Measurements from ENCODE around the gene EIF1. TPM values are rescaled to one million over a fixed set of nuclear protein-coding genes. Genes with fewer than 3 reads are reported as not detected.

The EIF1 gene
- total RNA-seq, 1 donor from 2014 or later: 843 TPM

GRCh38 chr17:41656249-41657023 is 32.2 kb upstream of the EIF1 start:
- ATAC-seq (ENCODE audit: low read depth): no peak
- H3K27ac Mint-ChIP-seq: no peak overlapping the region
- H3K4me3 Mint-ChIP-seq: no peak overlapping the region
- POLR2A ChIA-PET: interaction anchor here (0.6 kb wide), 1 partner anchor 8 kb away, joined by 8 read pairs; no protein-coding TSS in a partner anchor
- H3K4me1 Mint-ChIP-seq: no peaks in the 10 kb centered on the region
- peaks cover 3% of the 10 kb centered on the region for H3K27me3 Mint-ChIP-seq
- CTCF ChIA-PET: no interaction called here
- TF ChIP-seq, protein P1, sequence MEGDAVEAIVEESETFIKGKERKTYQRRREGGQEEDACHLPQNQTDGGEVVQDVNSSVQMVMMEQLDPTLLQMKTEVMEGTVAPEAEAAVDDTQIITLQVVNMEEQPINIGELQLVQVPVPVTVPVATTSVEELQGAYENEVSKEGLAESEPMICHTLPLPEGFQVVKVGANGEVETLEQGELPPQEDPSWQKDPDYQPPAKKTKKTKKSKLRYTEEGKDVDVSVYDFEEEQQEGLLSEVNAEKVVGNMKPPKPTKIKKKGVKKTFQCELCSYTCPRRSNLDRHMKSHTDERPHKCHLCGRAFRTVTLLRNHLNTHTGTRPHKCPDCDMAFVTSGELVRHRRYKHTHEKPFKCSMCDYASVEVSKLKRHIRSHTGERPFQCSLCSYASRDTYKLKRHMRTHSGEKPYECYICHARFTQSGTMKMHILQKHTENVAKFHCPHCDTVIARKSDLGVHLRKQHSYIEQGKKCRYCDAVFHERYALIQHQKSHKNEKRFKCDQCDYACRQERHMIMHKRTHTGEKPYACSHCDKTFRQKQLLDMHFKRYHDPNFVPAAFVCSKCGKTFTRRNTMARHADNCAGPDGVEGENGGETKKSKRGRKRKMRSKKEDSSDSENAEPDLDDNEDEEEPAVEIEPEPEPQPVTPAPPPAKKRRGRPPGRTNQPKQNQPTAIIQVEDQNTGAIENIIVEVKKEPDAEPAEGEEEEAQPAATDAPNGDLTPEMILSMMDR (IDR thresholded peaks at IDR 0.05): no peak
- DNase-seq: no peak
- no peaks in the 10 kb centered on the region for H3K9me3 Mint-ChIP-seq
- no peaks in the 10 kb centered on the region for H3K36me3 Mint-ChIP-seq (ENCODE audit: low read depth)
- intact Hi-C loops (cut with micrococcal nuclease): no loop called here

DNA sequence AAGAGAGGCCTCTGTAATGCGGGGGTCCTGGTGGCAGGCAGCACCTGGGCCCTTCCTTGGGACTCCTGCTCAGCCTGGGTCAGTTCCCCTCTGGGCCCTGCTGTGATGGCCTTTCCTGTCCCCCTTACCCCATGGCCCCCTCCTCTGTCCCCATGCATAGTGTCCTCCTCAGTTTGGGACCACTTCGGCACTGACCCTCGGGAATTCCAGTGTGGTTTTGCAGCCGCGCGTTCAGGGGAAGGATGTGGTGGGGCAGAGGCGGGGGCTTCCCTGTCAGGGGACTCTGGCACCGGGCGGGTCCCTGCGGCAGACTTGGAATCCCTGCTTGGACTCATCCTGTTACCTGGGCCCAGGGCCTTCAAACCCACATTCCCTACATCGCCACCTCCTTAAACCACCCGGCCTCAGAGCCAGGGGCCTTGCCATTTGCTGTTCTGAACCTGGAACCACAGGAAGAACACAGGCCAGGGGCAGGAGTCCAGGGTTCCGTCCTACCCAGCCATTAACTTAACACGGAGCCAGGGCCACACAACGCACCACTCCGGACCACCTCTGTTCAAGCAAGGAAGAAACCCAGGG is 31.4 kb upstream of the EIF1 start:
- CTCF ChIA-PET: no interaction called here
- no peak for DNase-seq
- POLR2A ChIA-PET: interaction anchor here (0.6 kb wide), 1 partner anchor 9 kb away, joined by 8 read pairs; no protein-coding TSS in a partner anchor
- Mint-ChIP-seq H3K27me3 (peaks cover 3% of the 10 kb centered on the region), H3K36me3 (ENCODE audit: low read depth) (no peaks in the 10 kb centered on the region), H3K4me3 (no peak overlapping the region), H3K9me3 (no peaks in the 10 kb centered on the region), H3K4me1 (no peaks in the 10 kb centered on the region), H3K27ac (no peak overlapping the region)
- TF ChIP-seq, protein P1 (IDR thresholded peaks at IDR 0.05): no peak
- no peak for ATAC-seq (ENCODE audit: low read depth)
- intact Hi-C loops (cut with micrococcal nuclease): no loop called here

- intact Hi-C loops (cut with micrococcal nuclease): no loop called here
- Mint-ChIP-seq H3K4me3 (no peak overlapping the region), H3K4me1 (no peaks in the 10 kb centered on the region), H3K27ac (no peak overlapping the region), H3K27me3 (peaks cover 3% of the 10 kb centered on the region), H3K9me3 (no peaks in the 10 kb centered on the region), H3K36me3 (ENCODE audit: low read depth) (no peaks in the 10 kb centered on the region)
- no peak for DNase-seq
- TF ChIP-seq, protein P1 (IDR thresholded peaks at IDR 0.05): no peak
- POLR2A ChIA-PET: no interaction called here
- no peak for ATAC-seq (ENCODE audit: low read depth)
- CTCF ChIA-PET: interaction anchor here (0.9 kb wide), 1 partner anchor 9 kb away, joined by 3 read pairs; no protein-coding TSS in a partner anchor
Observed at GRCh38 chr17:41657936-41658335, 30.7 kb upstream of the EIF1 start.

- ChIA-PET CTCF (no interaction called here), POLR2A (no interaction called here)
- H3K27me3 Mint-ChIP-seq: peaks cover 3% of the 10 kb centered on the region
- no peaks in the 10 kb centered on the region for H3K9me3 Mint-ChIP-seq
- H3K36me3 Mint-ChIP-seq (ENCODE audit: low read depth): no peaks in the 10 kb centered on the region
- H3K27ac Mint-ChIP-seq: no peak overlapping the region
- peaks cover 3% of the 10 kb centered on the region for H3K4me1 Mint-ChIP-seq
- H3K4me3 Mint-ChIP-seq: no peak overlapping the region
- DNase-seq (no peak), ATAC-seq (ENCODE audit: low read depth) (no peak)
- intact Hi-C loops (cut with micrococcal nuclease): no loop called here
- TF ChIP-seq, protein P1 (IDR thresholded peaks at IDR 0.05): no peak
Observed at GRCh38 chr17:41658846-41659245, 29.8 kb upstream of the EIF1 start.

GRCh38 chr17:41659427-41660212 is 29.1 kb upstream of the EIF1 start:
- TF ChIP-seq, protein P1 (IDR thresholded peaks at IDR 0.05): no peak
- DNase-seq (no peak), ATAC-seq (ENCODE audit: low read depth) (no peak)
- no peak overlapping the region for H3K27ac Mint-ChIP-seq
- intact Hi-C loops (cut with micrococcal nuclease): no loop called here
- H3K4me1 Mint-ChIP-seq: peaks cover 3% of the 10 kb centered on the region
- ChIA-PET POLR2A (no interaction called here), CTCF (interaction anchor here (5.4 kb wide), 1 partner anchor 10 kb away, joined by 150 read pairs; no protein-coding TSS in a partner anchor)
- H3K27me3 Mint-ChIP-seq: peaks cover 3% of the 10 kb centered on the region
- H3K4me3 Mint-ChIP-seq: no peak overlapping the region
- no peaks in the 10 kb centered on the region for H3K9me3 Mint-ChIP-seq
- no peaks in the 10 kb centered on the region for H3K36me3 Mint-ChIP-seq (ENCODE audit: low read depth)
